Thoracic aorta (tissue), 2 donors: Measurements from ENCODE around the gene SPACA6. TPM values are rescaled to one million over a fixed set of nuclear protein-coding genes. Genes with fewer than 3 reads are reported as not detected.

ENCODE experiments used
- ATAC-seq: fragments of 150-250 bp; one replicate; pipeline ENCODE4 v1.8.0; 2017; ENCODE audit warnings: low read depth; ENCODE audit not compliant: insufficient number of reproducible peaks, low FRiP score
- DNase-seq: peaks from one replicate; pipeline ENCODE4 v3.0.0-alpha.2; 2020; ENCODE audit warnings: low spot score
- H3K27ac ChIP-seq, 2 donors: fragments of 200-600 bp; sonication (generic); 1 replicate in 1 of 2; 2 replicates in 1 of 2; pipeline ENCODE4 v1.5.1; 2016; ENCODE audit warnings: mild to moderate bottlenecking in 2 of 2, moderate library complexity in 2 of 2
- H3K27me3 ChIP-seq: fragments of 200-600 bp; sonication (generic); replicated peaks from 2 replicates; pipeline ENCODE4 v1.6.0; 2016; ENCODE audit warnings: mild to moderate bottlenecking; ENCODE audit not compliant: insufficient read depth
- H3K36me3 ChIP-seq: fragments of 200-600 bp; sonication (generic); one replicate; pipeline ENCODE4 v1.5.1; 2016
- H3K4me1 ChIP-seq, 2 donors: fragments of 200-600 bp; sonication (generic); 1 replicate in 1 of 2; 2 replicates in 1 of 2; pipeline versions ENCODE4 v1.5.1 to v1.6.0; 2016; ENCODE audit warnings: low read depth in 2 of 2, mild to moderate bottlenecking in 1 of 2; ENCODE audit not compliant: control insufficient read depth in 1 of 2
- H3K4me3 ChIP-seq: fragments of 200-600 bp; sonication (generic); 2 replicates; pipeline ENCODE4 v1.5.1; 2016; ENCODE audit warnings: mild to moderate bottlenecking
- H3K9me3 ChIP-seq: fragments of 200-600 bp; sonication (generic); 2 replicates; pipeline ENCODE4 v1.5.1; 2016
- total RNA-seq, 2 donors: library from RNA; depleted of rRNA; stranded (reverse); fragments of >200 nt; gene quantifications; one replicate each; pipeline versions ENCODE4 v1.1.0 to v1.2.3, GENCODE V29; 2016
- TF ChIP-seq, protein P1 (sequence below): fragments of 200-600 bp; sonication (generic); IDR thresholded peaks from one replicate; pipeline ENCODE4 v1.5.1; 2019; ENCODE audit warnings: antibody characterized with exemption

The SPACA6 gene
- total RNA-seq, 2 donors from 2014 or later = 24.1 to 72.4 TPM

DNA sequence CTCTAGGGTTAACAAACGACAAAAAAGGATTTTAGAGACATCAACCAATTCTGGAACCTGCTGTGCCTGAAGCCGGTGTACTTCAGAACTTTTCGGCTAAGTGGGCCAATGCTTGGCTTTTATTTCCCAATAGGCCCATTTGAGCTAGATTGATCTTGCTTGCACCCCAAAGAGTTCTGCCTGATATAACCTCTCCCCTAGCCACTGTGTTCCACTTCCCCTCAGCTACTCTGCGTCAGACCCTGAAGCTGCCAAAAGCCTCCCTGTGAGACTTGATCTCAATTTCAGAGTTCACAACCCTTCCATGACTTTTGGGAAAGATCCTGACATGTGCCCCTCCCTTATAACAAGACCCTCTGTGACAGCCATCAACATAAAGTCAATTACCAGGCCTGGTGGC, 40.9 kb upstream of the SPACA6 start:
- Histone ChIP-seq H3K4me3 (no peak overlapping the region), H3K27me3 (no peaks in the 10 kb centered on the region), H3K9me3 (no peaks in the 10 kb centered on the region), H3K4me1 (no peaks in the 10 kb centered on the region), H3K36me3 (no peaks in the 10 kb centered on the region), H3K27ac (no peak overlapping the region)
- ATAC-seq (no peak), DNase-seq (no peak)
- TF ChIP-seq, protein P1, sequence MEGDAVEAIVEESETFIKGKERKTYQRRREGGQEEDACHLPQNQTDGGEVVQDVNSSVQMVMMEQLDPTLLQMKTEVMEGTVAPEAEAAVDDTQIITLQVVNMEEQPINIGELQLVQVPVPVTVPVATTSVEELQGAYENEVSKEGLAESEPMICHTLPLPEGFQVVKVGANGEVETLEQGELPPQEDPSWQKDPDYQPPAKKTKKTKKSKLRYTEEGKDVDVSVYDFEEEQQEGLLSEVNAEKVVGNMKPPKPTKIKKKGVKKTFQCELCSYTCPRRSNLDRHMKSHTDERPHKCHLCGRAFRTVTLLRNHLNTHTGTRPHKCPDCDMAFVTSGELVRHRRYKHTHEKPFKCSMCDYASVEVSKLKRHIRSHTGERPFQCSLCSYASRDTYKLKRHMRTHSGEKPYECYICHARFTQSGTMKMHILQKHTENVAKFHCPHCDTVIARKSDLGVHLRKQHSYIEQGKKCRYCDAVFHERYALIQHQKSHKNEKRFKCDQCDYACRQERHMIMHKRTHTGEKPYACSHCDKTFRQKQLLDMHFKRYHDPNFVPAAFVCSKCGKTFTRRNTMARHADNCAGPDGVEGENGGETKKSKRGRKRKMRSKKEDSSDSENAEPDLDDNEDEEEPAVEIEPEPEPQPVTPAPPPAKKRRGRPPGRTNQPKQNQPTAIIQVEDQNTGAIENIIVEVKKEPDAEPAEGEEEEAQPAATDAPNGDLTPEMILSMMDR = no peak

DNA sequence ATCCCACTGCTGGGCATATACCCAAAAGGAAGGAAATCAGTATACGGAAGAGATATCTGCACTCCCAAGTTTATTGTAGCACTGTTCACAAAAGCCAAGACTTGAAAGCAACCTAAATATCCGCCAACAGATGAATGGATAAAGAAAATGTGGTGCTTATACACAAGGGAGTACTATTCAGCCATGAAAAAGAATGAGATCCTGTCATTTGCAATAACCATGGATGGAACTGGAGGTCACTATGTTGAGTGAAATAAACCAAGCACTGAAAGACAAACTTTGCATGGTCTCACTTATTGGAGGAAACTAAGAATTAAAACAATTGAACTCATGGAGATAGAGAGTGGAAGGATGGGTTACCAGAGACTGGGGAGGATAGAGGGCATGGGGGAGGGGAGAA, 40.0 kb upstream of the SPACA6 start:
- no peaks in the 10 kb centered on the region for H3K27me3 ChIP-seq
- no peaks in the 10 kb centered on the region for H3K36me3 ChIP-seq
- H3K4me1 ChIP-seq = no peaks in the 10 kb centered on the region
- H3K27ac ChIP-seq = no peak overlapping the region
- ATAC-seq (no peak), DNase-seq (no peak)
- TF ChIP-seq, protein P1 = no peak
- H3K9me3 ChIP-seq = no peaks in the 10 kb centered on the region
- H3K4me3 ChIP-seq = no peak overlapping the region

DNA sequence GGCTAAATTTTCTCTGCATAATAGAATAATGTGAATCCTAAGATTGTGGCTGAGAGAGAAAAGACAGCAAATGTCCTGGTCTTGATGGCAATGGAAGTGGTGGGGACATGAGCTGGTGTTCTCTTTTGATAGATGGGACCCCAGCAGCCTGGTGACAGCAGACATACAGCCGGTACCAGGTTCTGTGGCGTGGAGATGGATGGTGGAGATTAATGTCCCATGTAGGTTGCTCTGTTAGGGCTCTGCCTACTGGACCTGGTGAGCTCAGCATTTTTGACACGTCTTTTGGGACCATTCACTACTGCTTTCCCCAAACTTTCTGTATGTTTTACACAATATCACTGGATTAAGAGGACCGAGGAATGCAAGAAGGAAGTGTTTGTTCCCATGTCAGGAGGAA, 38.3 kb upstream of the SPACA6 start:
- H3K4me1 ChIP-seq = no peaks in the 10 kb centered on the region
- no peak overlapping the region for H3K27ac ChIP-seq
- no peaks in the 10 kb centered on the region for H3K36me3 ChIP-seq
- TF ChIP-seq, protein P1 = no peak
- no peaks in the 10 kb centered on the region for H3K27me3 ChIP-seq
- no peak for DNase-seq
- ATAC-seq = no peak
- H3K9me3 ChIP-seq = no peaks in the 10 kb centered on the region
- H3K4me3 ChIP-seq = no peak overlapping the region

DNA sequence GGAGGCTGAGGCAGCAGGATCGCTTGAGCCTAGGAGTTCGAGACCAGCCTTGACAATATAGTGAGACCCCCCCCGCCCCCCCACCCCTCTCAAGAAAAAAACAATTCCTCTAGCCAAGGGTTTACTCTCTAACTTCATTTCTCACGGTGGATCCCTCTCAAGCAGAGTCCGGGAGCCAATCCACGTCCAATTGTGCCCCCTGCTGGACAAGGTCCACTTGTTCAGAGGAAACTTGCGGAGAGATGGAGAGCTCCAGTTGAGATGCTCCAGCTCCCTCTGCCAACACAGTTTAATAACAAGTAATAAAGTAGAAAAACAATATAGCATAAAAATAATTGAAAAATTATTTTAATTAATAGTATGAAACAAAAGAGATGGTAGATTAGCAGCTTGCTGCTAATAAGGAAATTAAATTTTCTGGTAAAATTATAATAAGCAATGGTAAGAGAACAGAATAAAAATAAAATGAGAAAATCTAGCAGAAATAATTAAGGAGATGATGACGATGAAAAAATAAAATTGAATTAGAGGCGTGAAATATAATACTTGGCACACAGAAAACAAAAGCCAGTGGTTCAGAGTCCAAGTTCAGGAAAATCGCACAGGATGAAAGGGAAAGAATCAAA, 32.0 kb upstream of the SPACA6 start:
- no peak overlapping the region for H3K4me3 ChIP-seq
- H3K27ac ChIP-seq = no peak overlapping the region
- H3K9me3 ChIP-seq = no peaks in the 10 kb centered on the region
- no peak for DNase-seq
- H3K36me3 ChIP-seq = no peaks in the 10 kb centered on the region
- no peaks in the 10 kb centered on the region for H3K27me3 ChIP-seq
- no peak for ATAC-seq
- no peaks in the 10 kb centered on the region for H3K4me1 ChIP-seq
- TF ChIP-seq, protein P1 = peak; percentile 53

DNA sequence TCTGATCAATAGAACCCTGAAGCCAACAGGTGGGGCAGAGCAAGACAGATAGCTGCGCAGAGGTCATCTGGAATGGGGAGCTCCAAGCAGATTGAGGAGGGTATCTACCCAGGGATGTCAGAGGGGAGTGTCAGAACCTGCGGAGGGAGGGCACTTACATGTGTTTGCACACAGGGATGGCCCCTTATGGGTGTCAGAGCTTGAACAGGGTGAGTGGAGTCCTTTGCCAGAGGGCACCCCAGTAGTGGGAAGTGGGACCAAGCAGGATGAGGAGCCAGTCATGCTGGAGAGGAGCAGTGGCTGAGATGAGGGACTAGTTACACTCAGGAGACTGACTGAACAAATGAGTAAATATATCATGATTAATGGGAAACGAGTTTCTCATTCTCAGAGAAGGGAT, 29.5 kb upstream of the SPACA6 start:
- TF ChIP-seq, protein P1 = no peak
- ATAC-seq (no peak), DNase-seq (no peak)
- Histone ChIP-seq H3K27me3 (no peaks in the 10 kb centered on the region), H3K4me1 (no peaks in the 10 kb centered on the region), H3K36me3 (no peaks in the 10 kb centered on the region), H3K9me3 (no peaks in the 10 kb centered on the region), H3K4me3 (no peak overlapping the region), H3K27ac (no peak overlapping the region)
